ENCODE results near the gene LGMN.

LGMN gene

DNA sequence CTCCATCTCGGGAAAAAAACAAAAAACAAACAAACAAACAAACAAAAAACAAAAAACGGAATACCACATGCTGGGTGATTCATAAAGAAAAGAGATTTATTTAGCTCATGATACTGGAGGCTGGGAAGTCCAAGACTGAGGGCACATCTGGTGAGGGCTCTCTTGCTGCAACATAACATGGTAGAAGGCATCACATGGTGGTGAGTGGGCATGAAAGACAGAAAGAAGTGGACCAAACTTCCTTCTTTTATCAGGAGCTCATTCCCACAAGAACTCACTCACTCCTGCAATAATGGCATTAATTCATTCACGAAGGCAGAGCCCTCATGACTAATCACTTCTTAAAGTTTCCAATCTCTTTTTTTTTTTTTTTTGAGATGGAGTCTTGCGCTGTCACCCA lies 8.0 kb upstream of the LGMN start:
- Histone ChIP-seq H3K9me3 (ENCODE audit: insufficient read depth, low read length) (no peaks in the 10 kb centered on the region), H3K9ac (ENCODE audit: low read length) (no peak overlapping the region), H3F3A (ENCODE audit: insufficient read depth) (no peaks in the 10 kb centered on the region), H3K36me3 (ENCODE audit: low read length) (no peaks in the 10 kb centered on the region), H3K79me2 (ENCODE audit: insufficient read depth, low read length) (no peaks in the 10 kb centered on the region), H3K4me3 (ENCODE audit: insufficient read depth, low read length, poor library complexity, severe bottlenecking) (no peak overlapping the region), H4K20me1 (ENCODE audit: low read depth, low read length) (no peaks in the 10 kb centered on the region), H3K9me2 (replicated peaks; ENCODE audit: insufficient read depth, low read length) (no peaks in the 10 kb centered on the region), H3K4me2 (ENCODE audit: low read depth, low read length, poor library complexity, severe bottlenecking) (no peak overlapping the region), H3K27me3 (ENCODE audit: low read length) (no peaks in the 10 kb centered on the region), H2AFZ (ENCODE audit: low read depth, low read length, severe bottlenecking) (no peak overlapping the region), H3K27ac (ENCODE audit: low read depth, low read length) (no peak overlapping the region)
- TF ChIP-seq EZH2phosphoT487 (conservative IDR thresholded peaks at IDR 0.05; ENCODE audit: low read length), result no peak
- TF ChIP-seq, protein P1, sequence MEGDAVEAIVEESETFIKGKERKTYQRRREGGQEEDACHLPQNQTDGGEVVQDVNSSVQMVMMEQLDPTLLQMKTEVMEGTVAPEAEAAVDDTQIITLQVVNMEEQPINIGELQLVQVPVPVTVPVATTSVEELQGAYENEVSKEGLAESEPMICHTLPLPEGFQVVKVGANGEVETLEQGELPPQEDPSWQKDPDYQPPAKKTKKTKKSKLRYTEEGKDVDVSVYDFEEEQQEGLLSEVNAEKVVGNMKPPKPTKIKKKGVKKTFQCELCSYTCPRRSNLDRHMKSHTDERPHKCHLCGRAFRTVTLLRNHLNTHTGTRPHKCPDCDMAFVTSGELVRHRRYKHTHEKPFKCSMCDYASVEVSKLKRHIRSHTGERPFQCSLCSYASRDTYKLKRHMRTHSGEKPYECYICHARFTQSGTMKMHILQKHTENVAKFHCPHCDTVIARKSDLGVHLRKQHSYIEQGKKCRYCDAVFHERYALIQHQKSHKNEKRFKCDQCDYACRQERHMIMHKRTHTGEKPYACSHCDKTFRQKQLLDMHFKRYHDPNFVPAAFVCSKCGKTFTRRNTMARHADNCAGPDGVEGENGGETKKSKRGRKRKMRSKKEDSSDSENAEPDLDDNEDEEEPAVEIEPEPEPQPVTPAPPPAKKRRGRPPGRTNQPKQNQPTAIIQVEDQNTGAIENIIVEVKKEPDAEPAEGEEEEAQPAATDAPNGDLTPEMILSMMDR (IDR thresholded peaks at IDR 0.05; ENCODE audit: insufficient read depth, low read length, poor library complexity, severe bottlenecking), result no peak

DNA sequence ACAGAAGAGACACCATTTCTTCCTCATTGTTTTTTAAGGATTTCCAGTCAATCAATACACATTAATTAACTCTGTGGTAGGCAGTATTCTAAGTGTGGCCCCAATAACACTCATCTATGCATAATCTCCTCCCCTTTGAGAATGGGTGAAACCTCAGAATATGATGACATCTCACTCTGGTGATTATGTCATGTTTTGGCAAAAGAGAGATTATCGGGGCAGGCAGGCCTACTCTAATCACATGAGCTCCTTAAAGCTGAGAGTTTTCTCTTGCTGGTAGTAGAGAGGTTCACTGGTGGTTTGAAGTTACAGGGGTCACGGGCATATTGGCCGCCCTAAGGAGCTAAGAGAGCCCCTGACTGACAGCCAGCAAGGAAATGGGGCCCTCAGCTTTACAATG lies 7.1 kb upstream of the LGMN start:
- Histone ChIP-seq H3K4me3 (ENCODE audit: insufficient read depth, low read length, poor library complexity, severe bottlenecking) (no peak overlapping the region), H3K9me3 (ENCODE audit: insufficient read depth, low read length) (no peaks in the 10 kb centered on the region), H2AFZ (ENCODE audit: low read depth, low read length, severe bottlenecking) (no peak overlapping the region), H3K36me3 (ENCODE audit: low read length) (no peaks in the 10 kb centered on the region), H4K20me1 (ENCODE audit: low read depth, low read length) (no peaks in the 10 kb centered on the region), H3K79me2 (ENCODE audit: insufficient read depth, low read length) (no peaks in the 10 kb centered on the region), H3K9me2 (replicated peaks; ENCODE audit: insufficient read depth, low read length) (no peaks in the 10 kb centered on the region), H3K4me2 (ENCODE audit: low read depth, low read length, poor library complexity, severe bottlenecking) (no peak overlapping the region), H3K27ac (ENCODE audit: low read depth, low read length) (no peak overlapping the region), H3F3A (ENCODE audit: insufficient read depth) (no peaks in the 10 kb centered on the region), H3K9ac (ENCODE audit: low read length) (no peak overlapping the region), H3K27me3 (ENCODE audit: low read length) (no peaks in the 10 kb centered on the region)
- no peak for TF ChIP-seq EZH2phosphoT487 (conservative IDR thresholded peaks at IDR 0.05; ENCODE audit: low read length)
- TF ChIP-seq, protein P1 (IDR thresholded peaks at IDR 0.05; ENCODE audit: insufficient read depth, low read length, poor library complexity, severe bottlenecking), result no peak

DNA sequence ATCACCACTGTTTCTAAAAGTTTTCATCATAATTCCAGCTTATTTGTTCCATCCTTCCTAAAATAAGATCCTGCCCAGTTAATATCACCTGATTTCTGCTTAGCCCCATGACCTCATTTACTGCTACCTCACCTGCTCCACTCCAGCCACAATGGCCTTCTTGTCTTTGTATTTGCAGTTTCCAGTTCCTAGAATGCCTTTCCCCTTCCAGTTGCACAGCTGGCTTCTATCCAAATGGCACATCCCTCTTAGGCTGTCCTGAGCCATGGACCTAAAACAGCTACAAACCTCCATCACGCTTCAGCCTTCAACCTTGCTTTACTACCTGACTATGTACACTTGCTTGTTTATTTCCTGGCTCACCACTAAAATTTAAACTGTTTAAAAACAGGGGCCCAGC lies 6.5 kb upstream of the LGMN start:
- no peaks in the 10 kb centered on the region for H4K20me1 ChIP-seq (ENCODE audit: low read depth, low read length)
- no peak overlapping the region for H3K27ac ChIP-seq (ENCODE audit: low read depth, low read length)
- H3K27me3 ChIP-seq (ENCODE audit: low read length), result no peaks in the 10 kb centered on the region
- no peak for TF ChIP-seq EZH2phosphoT487 (conservative IDR thresholded peaks at IDR 0.05; ENCODE audit: low read length)
- TF ChIP-seq, protein P1 (IDR thresholded peaks at IDR 0.05; ENCODE audit: insufficient read depth, low read length, poor library complexity, severe bottlenecking), result no peak
- no peaks in the 10 kb centered on the region for H3F3A ChIP-seq (ENCODE audit: insufficient read depth)
- H2AFZ ChIP-seq (ENCODE audit: low read depth, low read length, severe bottlenecking), result no peak overlapping the region
- H3K4me2 ChIP-seq (ENCODE audit: low read depth, low read length, poor library complexity, severe bottlenecking), result no peak overlapping the region
- H3K9me3 ChIP-seq (ENCODE audit: insufficient read depth, low read length), result no peaks in the 10 kb centered on the region
- H3K36me3 ChIP-seq (ENCODE audit: low read length), result no peaks in the 10 kb centered on the region
- no peaks in the 10 kb centered on the region for H3K9me2 ChIP-seq (replicated peaks; ENCODE audit: insufficient read depth, low read length)
- no peak overlapping the region for H3K9ac ChIP-seq (ENCODE audit: low read length)
- H3K4me3 ChIP-seq (ENCODE audit: insufficient read depth, low read length, poor library complexity, severe bottlenecking), result no peak overlapping the region
- no peaks in the 10 kb centered on the region for H3K79me2 ChIP-seq (ENCODE audit: insufficient read depth, low read length)
